Right lobe of liver (tissue), 6 donors: ENCODE data around the gene FGF18. TPM values are rescaled to one million over a fixed set of nuclear protein-coding genes. Genes with fewer than 3 reads are reported as not detected.

Experiments
- ATAC-seq, 4 donors: fragments of 200-7000 bp; cut with Tn5 transposase; one replicate each; pipeline ENCODE4 v1.9.1; 2020; ENCODE audit warnings: mild to moderate bottlenecking in 4 of 4, moderate library complexity in 4 of 4
- DNase-seq, 3 donors: peaks; one replicate each; pipeline ENCODE4 v3.0.0-alpha.2; 2020
- H3K27ac ChIP-seq, 3 donors: fragments of 200-600 bp; one replicate each; pipeline ENCODE4 v1.8.0; 2022
- H3K27me3 ChIP-seq, 2 donors: fragments of 200-600 bp; one replicate each; pipeline ENCODE4 v1.8.0; 2022
- H3K36me3 ChIP-seq, 4 donors: fragments of 200-600 bp; sonication (generic) in 1 of 4; one replicate each; pipeline versions ENCODE4 v1.5.1 to v1.8.0; 2017 to 2022; ENCODE audit warnings: control low read depth in 1 of 4
- H3K4me1 ChIP-seq, 4 donors: fragments of 200-600 bp; sonication (generic) in 1 of 4; one replicate each; pipeline versions ENCODE4 v1.5.1 to v1.8.0; 2017 to 2022; ENCODE audit warnings: control low read depth in 1 of 4
- H3K4me3 ChIP-seq, 3 donors: fragments of 200-600 bp; one replicate each; pipeline ENCODE4 v1.8.0; 2022
- H3K9me3 ChIP-seq, 4 donors: fragments of 200-600 bp; sonication (generic) in 1 of 4; one replicate each; pipeline versions ENCODE4 v1.5.1 to v1.8.0; 2017 to 2022; ENCODE audit warnings: control low read depth in 1 of 4
- POLR2A ChIP-seq: fragments of 450-650 bp; IDR thresholded peaks from one replicate; pipeline ENCODE4 v1.6.1; 2017; ENCODE audit warnings: antibody characterized with exemption, mild to moderate bottlenecking
- WGBS: methylation state at CpG from one replicate; pipeline ENCODE4 v1.1.6; 2018; ENCODE audit warnings: low coverage, low lambda C conversion rate; ENCODE audit not compliant: insufficient coverage; ENCODE audit errors: missing lambda C conversion rate; 5-methylcytosine and 5-hydroxymethylcytosine counted together
- intact Hi-C, 2 donors: fragments of 100-400 bp; cut with DNase I; formaldehyde crosslinking; loops; one replicate each; pipeline versions ENCODE4 v1.11.2 to v1.14.1; 2022
- microRNA-seq, 2 donors: library from miRNA; unstranded; fragments of <30 nt; microRNA quantifications; one replicate each; pipeline ENCODE4, GENCODE V29; 2019 to 2020
- small RNA-seq, 2 experiments: library from RNA; depleted of rRNA; stranded (forward); fragments of <200 nt; gene quantifications; one replicate each; pipeline ENCODE3, GENCODE V24; 2016
- total RNA-seq, 6 experiments: library from RNA; depleted of rRNA in 2 of 6; stranded (reverse); fragments of >200 nt in 2 of 6; fragmentation: NEBNext Ultra II Directional in 3 of 6; extraction: Animal tissue kit (Norgen Biotek cat#: 25700) in 3 of 6; gene quantifications; one replicate each; pipeline versions ENCODE4 v1.1.0 to v1.2.4, GENCODE V29; 2016 to 2023
- TF ChIP-seq, protein P1 (sequence below), 4 donors: fragments of 200-600 bp in 3 of 4; fragments of 450-650 bp in 1 of 4; IDR thresholded peaks; one replicate each; pipeline versions ENCODE4 v1.5.1 to v1.8.0; 2016 to 2022; ENCODE audit warnings: antibody characterized with exemption in 4 of 4, mild to moderate bottlenecking in 2 of 4
- donor health status: DM: no; HTN: yes; CAD: no.
- donor health status: DM: no; HTN: no; CAD: no.
- donor health status: DM: no; HTN: no; CAD: no.
- donor health status: DM: no; HTN: yes; CAD: no.
- donor health status: DM: no; HTN: yes; CAD: no.

Gene FGF18
- total RNA-seq, 6 experiments from 2014 or later = 0.12 TPM; not detected in 5

DNA sequence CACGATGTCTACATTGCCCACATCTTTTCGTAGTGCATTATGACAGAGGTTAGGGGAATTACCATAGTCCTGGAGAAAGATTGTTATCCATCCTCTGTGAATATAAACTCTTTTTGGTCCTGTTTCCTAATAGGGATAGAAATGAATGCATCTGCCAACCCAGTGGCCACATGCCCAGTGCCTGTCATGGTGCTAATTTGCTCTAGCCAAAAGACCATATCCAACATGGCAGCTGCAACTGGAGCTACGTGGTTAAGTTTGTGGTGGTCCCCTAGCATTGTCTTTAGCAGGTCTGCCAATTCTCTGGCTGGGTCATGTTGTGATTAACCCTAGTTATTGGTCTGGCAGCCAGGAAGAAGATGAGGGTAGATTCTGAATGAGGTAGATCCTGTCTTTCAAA lies 87.5 kb downstream of the FGF18 start:
- intact Hi-C loops = no loop called here
- no peaks in the 10 kb centered on the region for H3K9me3 ChIP-seq
- H3K27ac ChIP-seq = no peak overlapping the region
- 80% methylated on average over 1 of the region's 3 CpGs for WGBS
- H3K4me1 ChIP-seq = no peaks in the 10 kb centered on the region
- H3K4me3 ChIP-seq = no peak overlapping the region
- H3K27me3 ChIP-seq = no peaks in the 10 kb centered on the region
- DNase-seq (no peak), ATAC-seq (no peak)
- TF ChIP-seq, protein P1, sequence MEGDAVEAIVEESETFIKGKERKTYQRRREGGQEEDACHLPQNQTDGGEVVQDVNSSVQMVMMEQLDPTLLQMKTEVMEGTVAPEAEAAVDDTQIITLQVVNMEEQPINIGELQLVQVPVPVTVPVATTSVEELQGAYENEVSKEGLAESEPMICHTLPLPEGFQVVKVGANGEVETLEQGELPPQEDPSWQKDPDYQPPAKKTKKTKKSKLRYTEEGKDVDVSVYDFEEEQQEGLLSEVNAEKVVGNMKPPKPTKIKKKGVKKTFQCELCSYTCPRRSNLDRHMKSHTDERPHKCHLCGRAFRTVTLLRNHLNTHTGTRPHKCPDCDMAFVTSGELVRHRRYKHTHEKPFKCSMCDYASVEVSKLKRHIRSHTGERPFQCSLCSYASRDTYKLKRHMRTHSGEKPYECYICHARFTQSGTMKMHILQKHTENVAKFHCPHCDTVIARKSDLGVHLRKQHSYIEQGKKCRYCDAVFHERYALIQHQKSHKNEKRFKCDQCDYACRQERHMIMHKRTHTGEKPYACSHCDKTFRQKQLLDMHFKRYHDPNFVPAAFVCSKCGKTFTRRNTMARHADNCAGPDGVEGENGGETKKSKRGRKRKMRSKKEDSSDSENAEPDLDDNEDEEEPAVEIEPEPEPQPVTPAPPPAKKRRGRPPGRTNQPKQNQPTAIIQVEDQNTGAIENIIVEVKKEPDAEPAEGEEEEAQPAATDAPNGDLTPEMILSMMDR (IDR thresholded peaks at IDR 0.05) = no peak
- TF ChIP-seq POLR2A = no peak
- H3K36me3 ChIP-seq = no peaks in the 10 kb centered on the region

Small RNA genes lying within 50 kb of the gene (microRNA-seq; reads per million reads assigned to microRNA genes)
- 0.64 to 1.2 reads per million in 2 donors for gene MIR3912

Small RNA genes lying within 50 kb of the gene (small RNA-seq; reads per million reads assigned to genes)
- gene MIR3912 = 0.48 to 1.7 reads per million in 2 experiments

Other genes with a start within 250 kb of the FGF18 start
- gene TLX3, start 110.4 kb upstream of the FGF18 start, total RNA-seq = not detected
- 100 to 1,000 TPM; 196 to 310 (median 258) TPM for gene NPM1, start 31.8 kb upstream of the FGF18 start, total RNA-seq